HEK293T (cell line): ENCODE data around the gene ACLY.

Source experiments
- FOXA1 ChIP-seq: fragments of 450-650 bp; IDR thresholded peaks from 2 replicates; pipeline ENCODE4 v1.6.1; 2016; ENCODE audit warnings: mild to moderate bottlenecking
- FOXK2 ChIP-seq: fragments of 450-650 bp; IDR thresholded peaks from 2 replicates; pipeline ENCODE4 v1.6.1; 2016; ENCODE audit warnings: mild to moderate bottlenecking
- TARDBP ChIP-seq: fragments of 450-650 bp; IDR thresholded peaks from 2 replicates; pipeline ENCODE4 v1.6.1; 2016

DNA sequence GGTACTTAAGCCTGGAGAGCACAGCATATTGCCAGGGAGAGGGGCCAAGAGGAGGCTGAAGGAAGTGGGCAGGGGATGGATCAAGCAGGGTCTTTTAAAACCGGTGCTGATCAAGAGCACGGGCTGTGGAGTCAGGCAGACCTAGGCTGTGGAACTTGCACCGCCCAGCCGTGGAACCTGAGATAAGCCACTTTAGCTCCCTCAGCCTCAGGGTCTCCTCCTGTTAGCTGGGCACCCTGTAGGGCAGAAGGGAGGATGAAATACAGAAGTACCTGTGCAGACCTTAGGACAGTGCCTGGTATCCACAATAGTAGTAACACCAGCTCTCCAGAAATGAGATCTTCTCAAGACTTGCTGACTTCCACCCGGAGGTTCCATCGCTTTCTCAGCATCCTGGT is 20.9 kb upstream of the ACLY start:
- TF ChIP-seq FOXA1 (no peak), TARDBP (no peak), FOXK2 (no peak)
